Measurements from ENCODE around the gene ELFN2.
"Not testable (repeated sequence)": the region's sequence is repeated elsewhere in the genome, so short reads cannot be mapped to it uniquely, and the experiment has no call there.

ELFN2 gene

DNA sequence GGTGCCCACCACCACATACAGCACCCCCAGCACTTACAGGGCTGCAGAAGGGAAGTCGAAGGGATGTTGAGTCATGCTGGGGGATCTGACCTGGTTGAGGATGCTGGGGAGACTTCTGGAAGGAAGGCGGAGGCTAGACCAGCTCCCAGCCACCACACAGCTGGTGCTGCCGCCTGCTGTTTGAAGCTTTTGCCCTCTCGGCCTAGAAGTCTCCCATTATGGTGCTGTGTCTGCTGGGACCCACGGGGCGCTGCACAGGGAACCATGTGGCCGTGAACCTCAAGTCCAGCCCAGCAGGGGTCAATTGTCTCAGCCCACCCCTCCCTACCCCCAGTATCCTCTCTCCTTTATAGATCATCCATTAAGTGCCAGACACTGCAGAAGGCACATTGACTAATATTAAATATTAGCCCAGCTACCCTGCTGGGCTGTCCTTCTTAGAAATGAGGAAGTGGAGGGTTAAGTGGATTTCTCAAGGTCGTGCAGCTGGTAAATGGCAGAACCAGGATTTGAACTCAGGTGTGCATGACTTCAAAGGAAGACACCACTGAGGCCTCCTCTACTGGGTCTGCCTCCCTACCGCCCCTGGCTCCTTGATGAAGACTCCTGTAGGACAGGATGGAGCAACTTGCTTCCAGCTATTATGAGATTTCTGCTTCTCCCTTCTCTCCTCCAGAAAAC lies 95.3 kb downstream of the ELFN2 start:
- DNase-seq, result no peak

DNA sequence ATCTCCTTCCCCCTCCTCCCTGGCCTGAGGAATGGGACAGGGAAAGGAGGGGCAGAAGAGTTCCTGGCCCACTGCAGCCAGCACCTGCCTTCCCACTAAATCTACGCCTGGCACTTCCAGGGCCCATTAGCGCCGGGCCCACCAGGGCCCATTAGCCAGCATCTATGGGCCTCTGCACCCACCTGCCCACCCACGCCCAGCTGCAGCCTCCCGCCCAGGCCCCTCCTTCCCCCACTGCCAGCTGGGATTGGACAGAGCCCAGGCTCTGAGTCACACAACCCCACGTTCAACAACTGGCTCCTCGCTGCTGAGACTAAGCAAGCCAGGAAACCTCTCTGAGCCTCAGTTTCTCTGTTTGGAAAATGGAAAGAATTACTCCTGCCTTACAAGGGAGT lies 96.2 kb downstream of the ELFN2 start:
- DNase-seq, result no peak

DNA sequence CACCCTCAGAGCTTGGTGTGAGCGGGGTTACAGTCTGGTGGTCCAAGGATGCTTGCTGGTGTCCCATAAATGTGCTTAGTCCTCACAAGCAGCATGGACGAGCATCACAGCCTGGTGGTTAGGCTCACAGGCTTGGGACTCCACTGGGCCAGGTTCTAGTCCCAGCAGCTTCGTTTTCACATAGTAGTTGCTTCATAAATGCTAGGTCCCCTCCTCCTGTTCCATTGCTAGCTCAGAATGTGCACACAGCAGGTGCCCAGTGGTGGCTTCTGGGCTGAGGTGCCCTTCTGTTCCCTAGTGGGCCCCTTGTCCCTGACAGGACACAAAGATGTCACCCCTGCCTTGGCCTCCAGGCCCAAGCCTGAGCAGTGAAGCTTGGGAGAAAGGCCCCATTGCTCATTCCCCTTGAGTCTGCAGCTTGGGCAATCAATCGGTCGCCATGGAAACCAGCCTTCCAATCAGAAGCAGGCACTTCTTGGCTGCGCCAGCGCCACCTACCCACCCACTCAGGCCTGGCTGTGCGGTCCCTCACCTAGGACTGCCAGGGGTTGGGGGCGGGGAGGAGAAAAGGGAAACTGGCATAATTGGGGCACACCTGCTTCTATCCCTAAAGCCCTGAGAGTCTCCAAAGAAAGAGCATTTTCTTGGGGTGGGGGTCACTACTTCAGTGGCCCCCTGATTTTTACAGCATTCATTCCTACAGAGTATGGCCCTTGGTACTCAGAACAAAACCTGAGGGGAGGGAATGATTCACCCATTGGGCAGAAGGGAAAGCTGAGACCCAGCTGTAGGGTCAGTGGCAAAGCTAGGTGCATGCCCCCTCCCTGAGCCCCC lies 96.9 kb downstream of the ELFN2 start:
- no peak for DNase-seq

DNA sequence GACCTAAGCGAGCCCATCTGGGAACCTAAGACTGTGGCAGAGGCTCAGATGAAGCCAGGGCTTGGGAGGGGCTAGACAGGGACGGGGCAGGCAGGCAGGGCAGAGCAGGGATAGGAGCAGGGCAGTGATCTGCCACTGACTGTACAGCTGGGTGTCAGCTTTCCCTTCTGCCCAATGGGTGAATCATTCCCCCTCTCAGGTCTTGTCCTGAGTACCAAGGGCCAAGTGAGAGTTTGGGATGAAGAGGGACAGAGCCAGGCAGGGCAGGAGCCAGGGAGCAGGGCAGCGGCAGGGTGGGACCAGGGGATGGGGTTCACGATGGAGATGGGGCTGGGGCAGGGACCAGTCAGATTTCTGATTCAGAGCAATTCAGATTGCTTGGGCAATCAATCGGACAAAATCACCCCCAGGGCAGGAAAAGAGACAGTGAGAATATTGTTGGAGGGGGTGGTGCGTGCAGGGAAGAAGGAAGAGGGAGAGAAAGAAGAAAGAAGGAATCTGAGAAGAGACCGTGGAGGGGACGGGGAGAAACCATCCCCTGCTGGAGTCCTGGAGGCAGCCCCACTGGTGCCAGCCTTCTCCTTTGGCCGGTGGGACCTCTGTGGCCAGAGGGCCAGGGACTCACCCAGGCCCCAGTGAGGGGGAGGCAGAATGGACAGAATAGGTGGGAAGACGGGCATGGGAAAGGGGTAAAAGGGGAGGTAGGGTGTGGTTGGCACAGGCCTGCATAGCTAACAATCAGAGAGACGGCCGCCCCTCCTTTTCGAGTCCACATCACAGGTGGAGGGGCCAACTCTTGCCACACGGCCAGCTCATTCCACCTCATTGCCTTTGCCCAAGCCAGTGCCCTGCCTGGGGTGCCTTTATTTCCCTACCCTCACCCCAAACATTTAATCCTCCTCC lies 97.8 kb downstream of the ELFN2 start:
- DNase-seq, result no peak

DNA sequence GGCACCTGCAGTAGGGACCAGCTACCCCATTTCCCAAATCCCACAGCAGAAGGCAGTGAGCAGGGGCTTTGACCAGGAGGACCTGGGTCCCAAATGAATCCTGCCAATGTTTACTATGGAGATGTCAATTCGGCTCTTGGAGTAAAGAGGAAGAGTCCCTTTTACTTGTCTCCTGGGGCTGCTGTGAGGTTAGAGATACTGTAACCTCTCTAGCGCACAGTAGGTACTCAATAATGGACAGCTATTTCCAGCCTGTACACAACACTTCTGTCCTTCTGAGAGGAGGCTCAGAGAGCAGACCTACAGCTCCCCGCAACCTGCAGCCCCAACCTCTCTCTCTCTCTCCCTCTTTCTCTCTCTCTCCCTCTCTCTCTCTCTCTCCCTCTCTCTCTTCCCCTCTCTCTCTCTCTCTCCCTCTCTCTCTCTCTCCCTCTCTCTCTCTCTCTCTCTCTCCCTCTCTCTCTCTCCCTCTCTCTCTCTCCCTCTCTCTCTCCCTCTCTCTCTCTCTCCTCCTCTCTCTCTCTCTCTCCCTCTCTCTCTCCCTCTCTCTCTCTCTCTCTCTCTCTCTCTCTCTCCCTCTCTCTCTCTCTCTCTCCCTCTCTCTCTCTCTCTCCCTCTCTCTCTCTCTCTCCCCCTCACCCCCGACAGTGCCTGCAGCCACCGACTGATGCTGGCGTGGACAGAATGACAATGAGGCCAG lies 98.6 kb downstream of the ELFN2 start:
- DNase-seq, result not testable (repeated sequence)

DNA sequence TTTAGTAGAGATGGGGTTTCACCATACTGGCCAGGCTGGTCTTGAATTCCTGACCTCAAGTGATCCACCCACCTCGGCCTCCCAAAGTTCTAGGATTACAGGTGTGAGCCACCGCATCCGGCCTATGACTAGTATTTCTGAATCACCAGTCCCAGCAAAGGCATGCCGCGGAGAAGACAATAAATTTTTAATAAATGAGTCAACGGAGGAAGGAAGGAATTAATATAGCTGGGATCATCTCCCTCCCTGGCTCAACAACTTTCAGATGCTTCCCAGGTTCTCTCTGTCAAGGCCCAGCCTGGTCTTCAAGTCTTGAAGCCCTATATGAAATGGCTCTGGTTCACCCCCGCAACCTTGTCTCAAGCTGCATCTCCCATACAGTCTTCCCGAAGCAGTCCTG lies 99.3 kb downstream of the ELFN2 start:
- DNase-seq, result no peak

DNA sequence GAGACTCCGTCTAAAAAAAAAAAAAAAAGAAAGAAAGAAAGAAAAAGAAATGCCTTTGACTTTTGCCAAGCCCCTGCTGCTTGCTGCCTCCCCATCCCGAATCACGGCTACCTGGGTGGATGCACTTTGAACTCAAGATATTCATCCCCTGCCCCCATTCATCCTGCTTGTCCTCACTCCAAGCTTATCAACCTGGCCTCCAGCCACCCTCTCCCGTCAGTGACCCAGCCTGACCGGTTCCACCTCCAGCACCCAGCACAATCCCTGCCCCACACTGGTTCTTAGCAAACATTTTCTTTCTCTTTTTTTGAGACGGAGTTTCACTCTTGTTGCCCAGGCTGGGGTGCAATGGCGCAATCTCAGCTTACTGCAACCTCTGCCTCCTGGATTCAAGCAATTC lies 100.6 kb downstream of the ELFN2 start:
- no peak for DNase-seq

DNA sequence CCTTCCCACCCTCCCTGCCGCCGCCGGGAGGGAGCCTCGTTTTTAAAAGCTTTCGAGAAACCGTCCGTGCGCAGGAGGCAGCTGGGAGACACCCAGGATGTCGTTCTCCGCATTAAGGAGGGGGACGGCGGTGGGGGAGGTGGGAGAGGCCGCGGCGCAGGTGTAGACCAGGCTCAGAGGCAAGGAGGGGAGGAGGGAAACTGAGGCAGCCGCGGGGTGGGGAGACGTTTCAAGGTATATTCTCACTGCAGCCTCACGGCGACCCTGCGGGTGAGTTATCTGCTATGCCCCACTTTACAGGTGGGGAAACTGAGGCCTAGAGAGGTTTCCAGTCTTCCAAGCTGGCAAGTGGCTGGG lies 102.3 kb downstream of the ELFN2 start:
- no peak for DNase-seq

DNA sequence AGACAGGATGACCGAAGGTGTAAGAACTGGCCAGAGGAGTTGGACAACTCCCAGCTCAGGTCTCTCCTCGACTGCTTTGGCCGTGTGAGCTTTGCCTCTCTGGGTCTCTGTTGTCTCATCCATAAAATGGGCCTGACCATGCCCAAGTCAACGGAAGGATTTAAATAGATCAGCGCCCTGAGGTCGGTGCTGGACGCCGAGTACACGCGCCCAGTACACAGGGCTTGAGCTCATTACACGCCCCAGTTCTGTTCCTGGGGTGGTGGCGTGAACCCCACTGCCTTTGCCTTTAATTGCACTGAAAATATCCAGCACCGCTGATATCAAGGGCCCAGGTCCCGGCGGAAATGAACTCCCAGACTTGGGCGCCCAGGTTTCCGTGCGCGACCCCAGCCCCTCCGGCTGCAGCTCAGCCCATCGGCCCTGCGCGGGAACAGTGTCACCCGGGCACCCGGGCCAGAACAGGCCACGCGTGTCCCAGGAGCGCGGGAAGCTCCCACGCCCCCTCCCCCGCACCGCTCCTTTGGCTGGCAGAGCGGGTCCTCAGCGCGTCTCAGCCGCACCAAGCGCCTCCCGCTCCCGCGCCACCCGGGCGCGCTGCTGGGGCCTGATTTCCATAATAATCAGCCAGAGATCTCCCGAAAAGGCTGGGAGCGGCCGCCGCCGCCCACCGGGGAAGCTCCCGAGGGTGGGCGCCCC lies 102.8 kb downstream of the ELFN2 start:
- DNase-seq, result no peak

DNA sequence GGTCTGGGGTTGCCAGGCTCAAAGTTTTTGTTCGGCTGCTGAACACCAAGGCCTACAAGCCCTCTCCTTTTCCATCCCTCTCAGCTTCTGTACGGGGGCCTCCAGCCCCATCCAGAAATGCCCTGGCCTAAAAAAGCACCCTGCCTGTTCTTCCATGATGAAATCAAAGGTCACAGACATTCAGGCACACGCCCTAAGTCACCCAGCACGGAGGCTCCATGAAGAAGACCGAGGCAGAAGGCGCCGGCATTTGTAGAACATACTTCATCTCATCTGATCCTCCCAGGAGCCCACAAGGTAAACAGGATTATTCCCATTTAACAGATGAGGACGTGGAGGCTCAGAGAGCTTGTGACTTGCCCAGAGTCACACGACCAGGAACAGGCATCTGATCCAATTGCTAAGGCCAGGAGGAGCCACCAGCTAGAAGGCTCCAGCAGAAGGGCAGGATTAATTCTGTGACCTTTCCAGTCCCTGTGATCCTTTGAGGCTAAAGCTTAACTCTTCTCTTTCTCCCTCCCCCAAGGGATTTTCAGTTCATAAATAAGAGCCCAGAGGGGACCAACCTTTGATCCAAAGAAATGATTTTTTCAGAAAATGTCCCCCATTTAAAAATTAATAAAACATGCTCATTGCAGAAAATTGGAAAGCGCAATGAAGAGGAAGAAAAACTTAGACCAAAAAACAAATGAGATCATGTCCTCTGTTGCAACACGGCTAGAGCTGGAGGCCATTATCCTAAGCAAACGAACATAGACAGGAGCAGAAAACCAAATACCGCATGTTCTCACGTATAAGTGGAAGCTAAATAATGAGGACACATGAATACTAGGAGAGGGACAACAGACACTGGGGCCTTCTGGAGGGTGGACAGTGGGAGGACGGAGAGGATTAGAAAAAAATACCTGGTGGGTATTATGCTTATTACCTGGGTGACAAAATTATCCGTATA lies 106.3 kb downstream of the ELFN2 start:
- no peak for DNase-seq

DNA sequence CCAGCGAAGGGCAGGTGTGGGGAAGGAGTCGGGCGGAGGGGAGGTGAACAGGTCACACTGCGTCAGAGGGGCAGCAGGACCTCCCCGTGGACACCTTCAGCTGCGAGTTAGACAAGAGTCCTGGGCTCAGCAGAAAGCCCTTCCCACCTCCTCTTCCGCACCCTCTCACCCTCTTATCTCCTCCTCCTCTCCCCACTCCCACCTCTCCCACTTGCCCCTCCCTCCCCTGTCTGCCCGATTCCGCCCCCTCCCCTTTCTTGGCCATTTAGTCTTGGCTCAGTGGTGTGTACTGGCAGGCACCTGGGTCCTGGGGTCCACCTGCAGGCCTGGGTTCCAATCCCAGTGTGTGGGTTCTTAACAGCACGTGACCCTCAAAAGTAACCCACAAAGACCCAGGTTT lies 107.8 kb downstream of the ELFN2 start:
- no peak for DNase-seq

DNA sequence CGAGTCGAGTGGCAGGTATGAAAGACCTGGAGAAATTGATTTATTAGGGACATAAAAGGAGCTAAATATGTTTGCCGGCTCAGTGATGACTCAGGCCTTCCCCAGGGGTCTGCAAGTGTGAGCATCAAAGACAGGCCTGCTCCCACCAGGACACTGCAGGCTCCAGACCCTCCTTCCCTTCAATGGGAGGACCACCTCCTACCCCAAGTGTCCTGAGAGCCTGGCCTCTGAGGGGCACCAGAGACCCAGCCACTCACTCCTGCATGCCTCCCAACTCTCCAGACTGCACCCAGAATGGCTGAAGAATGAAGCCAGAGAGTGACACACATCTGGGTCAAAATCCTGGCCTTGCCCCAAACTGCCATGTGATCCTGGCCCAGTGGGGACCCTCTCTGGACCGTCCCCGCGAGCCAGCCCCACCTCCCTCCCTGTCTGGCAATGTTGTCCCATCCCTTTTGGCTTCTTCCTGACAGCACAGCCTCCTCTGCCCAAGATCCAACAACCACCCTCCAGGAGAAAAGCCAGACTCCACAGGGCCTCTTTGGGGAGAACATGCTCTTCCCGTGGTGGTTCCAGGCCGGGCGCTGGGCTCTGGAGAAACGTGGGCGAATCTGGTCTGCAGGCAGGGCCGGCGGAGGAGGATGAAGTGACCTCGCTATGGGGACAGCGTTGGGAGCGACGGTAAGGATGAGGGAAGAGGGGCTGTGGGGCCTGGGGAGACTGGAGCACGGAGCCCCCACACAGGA lies 108.7 kb downstream of the ELFN2 start:
- no peak for DNase-seq

Measured in femur (tissue), 1 donor.